Anterior cingulate cortex (tissue), 58 donors: ENCODE results near the gene PROP1.
A peak's percentile ranks its signal among the peaks of the same experiment; 100 is the strongest.
"Not testable (repeated sequence)": the region's sequence is repeated elsewhere in the genome, so short reads cannot be mapped to it uniquely, and the experiment has no call there.

ENCODE experiments used
- DNase-seq, 58 donors: peaks; one replicate each; lab custom pipeline; 2025; lab: John Stamatoyannopoulos, UW

PROP1 gene

DNA sequence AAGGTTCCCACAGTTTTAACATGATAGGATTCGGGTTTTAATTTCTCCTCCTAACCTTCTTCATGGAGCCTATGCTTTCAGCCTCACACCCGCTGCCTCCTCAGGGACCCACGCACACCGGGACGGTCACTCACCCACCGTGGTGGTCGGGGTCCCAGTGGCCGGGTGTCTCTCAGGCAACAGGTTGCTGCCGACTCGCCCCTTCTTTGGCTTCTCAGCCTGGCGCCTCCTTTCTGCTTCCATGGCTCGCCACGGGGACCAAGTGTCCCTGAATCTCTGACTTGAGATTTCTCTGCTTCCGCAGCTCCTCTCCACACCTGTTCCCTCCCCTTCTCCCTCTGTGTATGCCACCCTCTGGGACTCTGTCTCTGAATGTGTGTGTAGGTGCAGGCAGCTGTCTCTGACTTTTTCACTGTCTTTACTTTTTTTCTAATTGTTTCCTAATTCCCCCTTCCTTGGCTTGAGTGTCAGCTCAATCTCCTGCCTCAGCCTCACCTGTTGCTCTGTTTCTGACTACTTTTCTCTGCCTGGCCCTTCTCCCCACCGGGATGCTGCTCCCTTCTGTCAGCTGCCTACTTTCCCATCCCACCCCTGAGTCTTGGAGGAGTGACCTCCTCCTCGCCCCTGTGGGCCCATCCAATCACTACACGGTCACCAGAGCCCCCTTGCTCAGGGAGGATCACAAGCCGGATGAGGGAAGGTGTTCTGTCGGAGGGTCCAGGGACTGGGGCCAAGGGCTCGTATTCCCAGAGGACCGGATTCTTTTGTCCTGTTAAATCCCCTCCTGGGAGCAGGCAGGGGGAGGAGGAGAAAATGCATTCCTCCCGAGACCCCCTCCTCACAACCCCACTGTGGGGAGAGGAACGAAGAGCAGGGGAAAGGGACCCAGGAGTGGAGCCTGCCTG is at the start of gene PROP1:
Gene PROP1, minus strand, starts transcription at position 552 of the 905 bp plus-strand sequence. Its CDS starts 309 bp downstream, at position 243.
- no peak for DNase-seq

DNA sequence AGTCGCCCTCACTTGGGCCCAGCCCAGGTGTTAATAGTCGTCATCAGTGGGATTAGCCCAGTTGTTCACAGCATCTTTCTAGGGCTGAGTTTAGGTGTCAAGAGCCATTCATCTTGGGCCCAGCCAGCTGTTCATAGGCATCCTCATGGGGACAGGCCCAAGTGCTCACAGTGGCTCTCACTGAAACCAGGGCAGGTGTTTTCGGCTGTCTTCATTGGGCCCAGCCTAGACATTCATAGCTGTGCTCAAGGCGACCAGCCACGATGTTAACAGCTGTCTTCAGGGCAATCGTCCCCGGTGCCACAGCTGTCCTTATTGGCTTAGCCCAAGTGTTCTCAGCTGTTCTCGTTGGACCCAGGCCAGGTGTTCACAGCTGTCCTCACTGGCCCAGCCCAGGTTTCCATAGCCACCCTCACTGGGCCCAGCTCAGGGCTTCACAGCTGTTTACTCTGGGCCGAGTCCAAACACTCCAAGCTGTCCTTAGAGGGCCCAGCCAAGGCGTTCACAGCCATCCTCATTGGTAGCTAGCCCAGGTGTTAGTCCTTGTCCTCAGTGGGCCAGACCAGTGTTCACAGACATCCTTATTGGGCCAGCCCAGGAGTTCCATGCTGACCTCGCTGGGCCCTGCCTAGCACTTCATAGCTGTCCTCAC is 23.5 kb upstream of the PROP1 start:
- DNase-seq, result not testable (repeated sequence)

DNA sequence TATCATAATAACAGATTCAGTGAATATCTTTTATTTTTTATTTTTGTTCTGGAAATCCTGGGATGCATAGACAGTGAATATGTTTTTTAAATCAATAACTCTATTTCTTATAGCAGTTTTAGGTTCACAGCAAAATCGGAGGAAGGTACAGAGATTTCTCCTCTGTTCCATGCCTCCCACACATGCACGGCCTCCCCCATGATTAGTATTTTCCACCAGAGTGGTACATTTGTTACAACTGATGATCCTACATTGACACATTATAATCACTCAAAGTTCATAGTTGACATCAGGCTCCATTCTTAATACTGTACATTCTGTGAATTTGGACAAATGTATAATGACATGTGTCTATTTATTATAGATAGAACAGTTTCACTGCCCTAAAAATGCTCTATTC is 16.7 kb upstream of the PROP1 start:
- not testable (repeated sequence) for DNase-seq

DNA sequence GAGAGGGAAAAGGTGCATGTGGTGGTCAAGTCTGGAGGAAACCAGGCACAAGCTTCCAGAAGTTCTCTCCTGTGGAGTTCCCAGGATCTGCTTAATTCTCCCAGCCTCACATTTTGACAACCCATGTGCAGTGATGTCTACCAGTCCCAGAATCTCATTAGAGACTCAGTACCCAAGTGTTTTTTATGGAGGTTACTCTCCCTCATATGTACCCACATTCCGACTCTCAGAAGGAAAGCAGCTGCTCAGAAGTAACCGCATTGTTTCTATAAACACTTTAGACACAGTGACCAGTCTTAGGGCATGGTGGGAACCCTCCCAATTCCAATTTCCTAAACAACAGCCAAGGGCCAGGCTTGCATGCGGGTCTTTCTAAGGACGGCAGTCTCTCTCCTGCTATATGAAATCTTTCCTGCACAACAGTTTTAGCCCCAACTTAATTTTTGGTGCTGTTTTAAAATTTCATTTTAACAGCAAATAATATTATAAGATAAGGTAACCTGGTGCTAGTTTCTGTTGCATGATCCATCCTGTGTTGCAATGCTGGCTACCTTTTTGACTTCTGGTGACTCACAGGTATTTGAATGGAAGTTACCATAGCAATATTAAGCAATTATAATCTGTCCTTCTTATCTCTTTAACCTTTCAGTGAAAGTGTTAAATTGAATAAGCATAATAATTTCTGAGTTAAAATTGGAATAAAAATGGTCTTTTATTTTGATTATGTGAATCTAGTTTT is 15.9 kb upstream of the PROP1 start:
- not testable (repeated sequence) for DNase-seq

DNA sequence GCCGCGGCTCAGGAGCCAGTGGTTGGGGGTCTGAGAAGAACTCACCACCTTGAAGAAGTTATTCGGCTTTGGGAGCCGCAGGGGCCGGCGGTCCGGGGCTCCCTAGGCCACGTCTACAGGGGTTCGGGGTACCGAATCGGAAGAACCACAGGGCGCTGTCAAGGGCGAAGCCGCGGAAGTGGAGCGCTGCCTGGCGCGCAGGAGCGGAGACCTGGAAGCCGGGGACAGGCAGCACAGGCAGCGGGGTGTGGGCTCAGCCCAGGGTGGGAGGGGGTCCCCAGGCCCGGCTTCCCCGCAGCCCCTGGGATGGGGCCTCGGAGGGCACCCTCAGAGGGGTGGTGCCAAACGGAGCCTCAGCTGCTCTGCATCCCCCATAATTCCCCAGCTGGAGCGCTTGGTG is 11.2 kb upstream of the PROP1 start:
- not testable (repeated sequence) for DNase-seq

DNA sequence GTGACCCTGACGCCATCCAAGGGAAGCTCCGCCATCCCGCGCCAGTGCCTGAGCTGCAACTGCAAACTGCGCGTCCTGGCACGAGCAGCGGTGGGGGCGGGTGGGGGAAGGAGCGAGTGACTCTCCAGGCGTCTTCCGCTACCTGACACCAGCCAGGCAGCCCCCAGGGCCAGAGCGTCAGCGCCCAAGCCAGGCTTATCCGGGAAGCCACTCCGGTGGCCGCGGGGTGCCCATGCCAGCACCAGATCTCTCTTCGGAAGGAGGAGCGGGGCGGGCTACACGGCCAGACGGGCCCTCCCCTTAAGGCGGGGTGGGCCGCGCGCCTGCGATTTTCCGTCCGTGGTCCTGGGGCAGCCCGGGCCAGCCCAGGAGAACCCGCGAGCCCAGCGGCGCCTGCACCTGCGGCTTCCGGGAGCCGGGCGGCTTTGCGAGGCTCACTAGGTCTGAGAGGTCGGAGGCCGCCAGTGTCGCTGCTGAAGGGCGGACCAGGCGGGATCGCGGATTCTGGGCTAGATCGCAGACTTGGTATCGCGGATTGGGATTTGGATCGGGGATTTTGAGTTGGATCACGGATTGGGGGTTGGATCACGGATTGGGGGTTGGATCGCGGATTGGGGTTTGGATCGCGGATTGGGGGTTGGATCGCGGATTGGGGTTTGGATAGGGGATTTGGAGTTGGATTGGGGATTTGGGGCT is 10.6 kb upstream of the PROP1 start:
- DNase-seq, result peak in 14 of 58 donors; percentile 4 to 60 (median 24)

DNA sequence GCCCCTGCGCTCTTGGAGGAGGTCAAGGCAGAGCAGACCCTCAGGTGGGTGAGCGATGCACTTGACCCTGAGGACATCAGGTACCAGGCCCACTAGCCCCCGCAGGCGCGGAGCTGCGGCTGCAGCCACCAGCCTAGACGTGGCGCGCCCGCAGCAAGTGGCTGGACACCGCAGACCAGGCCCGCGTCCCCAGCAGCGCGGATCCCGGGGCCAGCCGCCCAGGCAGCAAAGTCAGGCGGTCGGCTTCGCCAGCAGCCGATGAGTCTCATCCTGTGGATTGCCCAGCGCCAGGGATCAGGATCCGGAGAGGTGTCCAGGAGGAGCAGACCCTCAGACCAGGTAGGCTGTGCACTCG is 10.1 kb upstream of the PROP1 start:
- not testable (repeated sequence) for DNase-seq

DNA sequence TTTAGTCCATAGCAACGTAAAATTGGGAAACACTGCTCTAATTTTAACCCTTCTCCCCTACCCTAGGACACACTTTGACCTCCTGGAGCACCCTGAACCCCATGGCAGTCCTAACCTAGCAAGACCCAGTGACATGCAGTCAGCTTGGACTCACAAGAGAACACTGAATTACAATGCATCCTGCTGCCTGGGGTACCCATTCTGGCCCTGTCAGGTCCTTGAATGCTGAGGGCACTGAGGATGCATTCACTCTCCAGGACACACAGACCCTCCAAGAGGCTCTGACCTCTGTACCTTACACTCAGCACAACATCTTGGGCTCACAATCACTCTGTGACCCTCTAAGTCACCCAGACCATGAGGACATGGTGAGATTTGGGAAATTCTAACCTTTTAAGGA is 1.8 kb upstream of the PROP1 start:
- no peak for DNase-seq

DNA sequence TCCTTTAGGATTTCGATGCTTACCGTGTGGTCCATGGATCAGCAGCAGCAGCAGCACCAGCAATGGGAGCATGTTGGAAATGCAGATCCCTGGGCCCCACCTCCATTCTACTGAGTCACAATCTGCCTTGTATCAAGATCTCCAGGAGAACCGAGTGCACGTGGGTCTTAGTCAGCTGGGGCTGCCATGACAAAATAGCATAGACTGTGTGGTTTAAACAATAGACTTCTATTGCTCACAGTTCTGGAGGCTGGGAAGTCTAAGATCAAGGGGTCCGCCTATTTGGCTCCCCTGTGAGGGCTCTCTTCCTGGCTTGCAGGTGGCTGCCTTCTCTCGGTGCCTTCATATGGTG is 1.3 kb upstream of the PROP1 start:
- no peak for DNase-seq

DNA sequence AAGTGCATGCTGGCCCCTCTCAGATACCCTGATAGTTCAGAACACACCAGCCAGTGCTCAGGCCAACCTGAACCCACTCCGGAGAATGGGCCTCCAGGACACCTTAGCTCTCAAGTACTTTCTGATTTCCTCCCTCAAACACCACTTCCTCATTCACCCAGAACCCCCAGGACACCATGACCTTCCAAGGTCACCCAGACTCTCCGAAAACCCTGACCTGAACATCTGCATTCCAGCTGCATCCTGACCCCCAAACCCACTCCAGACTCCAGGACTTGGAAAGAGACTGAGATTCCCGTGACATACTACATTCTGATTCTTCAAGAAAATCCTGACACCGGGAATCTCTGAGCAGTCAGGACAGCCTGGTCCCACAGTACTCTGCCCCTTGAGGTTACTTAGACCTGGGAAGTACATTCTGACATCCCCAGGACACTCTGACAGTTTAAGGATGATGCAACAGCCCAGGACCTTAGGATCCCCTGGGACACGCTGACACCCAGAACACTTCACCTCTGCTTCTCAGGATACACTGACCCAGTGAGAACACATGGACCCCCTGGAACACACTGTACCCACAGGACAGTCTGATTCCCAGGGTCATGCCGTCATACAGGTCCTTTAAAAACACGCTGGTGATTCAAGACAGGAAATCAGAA is 747 bp upstream of the PROP1 start:
- DNase-seq, result no peak

DNA sequence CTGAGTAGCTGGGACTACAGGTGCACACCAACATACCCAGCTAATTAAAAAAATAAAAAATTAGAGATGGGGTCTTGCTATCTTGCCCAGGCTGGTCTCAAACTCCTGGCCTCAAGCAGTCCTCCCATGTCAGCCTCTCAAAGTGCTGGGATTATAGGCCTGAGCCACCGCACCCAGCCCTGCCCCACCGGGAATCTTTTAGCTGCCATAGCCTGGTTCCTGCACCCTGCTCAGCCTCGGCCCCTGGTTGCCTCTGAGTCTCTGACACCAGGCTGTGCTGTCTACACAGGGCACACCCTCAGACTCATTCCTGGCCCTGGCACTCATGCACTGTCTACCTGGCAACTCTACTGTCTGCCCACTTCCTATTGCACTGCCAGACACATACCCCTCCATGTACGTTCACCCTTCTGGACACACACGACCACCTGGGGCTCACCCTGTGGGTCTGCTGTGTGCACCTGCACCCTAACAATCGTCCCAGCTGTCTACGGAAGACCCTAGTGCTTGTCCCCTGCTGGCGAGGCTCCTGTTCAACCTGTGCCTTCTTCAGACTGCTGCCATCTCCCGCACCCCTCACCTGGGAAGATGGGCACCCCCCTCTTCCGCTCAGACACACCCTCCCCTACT is 1.4 kb downstream of the PROP1 start:
- DNase-seq, result no peak

DNA sequence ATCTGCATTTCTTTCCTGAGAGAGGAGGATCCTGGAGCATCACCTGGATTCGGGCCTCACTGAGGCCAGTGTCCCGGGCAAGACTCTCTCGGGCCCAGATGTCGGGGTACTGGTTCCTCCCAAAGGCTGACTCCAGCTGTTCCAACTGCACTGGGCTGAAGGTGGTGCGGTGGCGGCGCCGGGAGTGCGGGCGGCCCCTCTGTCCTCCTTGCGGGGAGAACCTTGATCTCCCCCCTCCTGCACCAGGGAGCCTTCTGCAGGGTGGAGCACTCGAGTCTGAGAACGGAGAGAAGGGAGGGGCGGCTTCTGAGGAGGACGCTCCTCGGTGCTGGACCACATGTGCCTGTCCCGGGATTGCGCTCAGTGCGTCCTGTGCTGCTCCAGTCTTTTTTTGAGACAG is 2.0 kb downstream of the PROP1 start:
- no peak for DNase-seq

DNA sequence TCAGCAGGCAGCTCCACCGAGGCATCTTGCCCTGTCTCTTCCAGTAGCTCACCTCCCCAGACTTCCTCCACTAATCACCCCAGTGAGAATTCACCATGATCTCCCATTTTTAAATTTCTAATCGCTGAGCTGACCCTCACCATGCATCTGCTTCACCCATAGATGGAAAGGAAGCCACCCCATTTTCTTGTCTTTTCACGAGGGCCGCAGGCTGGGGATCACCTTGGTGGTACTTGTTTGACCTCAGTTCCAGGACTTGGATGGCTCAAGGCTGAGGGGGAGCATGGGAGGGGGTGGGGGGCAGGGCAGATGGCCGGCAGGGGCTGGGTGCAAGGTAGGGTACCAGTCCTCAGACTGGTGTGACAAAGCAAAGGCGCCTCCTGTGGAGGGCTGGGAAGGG is 3.6 kb downstream of the PROP1 start:
- DNase-seq, result no peak

DNA sequence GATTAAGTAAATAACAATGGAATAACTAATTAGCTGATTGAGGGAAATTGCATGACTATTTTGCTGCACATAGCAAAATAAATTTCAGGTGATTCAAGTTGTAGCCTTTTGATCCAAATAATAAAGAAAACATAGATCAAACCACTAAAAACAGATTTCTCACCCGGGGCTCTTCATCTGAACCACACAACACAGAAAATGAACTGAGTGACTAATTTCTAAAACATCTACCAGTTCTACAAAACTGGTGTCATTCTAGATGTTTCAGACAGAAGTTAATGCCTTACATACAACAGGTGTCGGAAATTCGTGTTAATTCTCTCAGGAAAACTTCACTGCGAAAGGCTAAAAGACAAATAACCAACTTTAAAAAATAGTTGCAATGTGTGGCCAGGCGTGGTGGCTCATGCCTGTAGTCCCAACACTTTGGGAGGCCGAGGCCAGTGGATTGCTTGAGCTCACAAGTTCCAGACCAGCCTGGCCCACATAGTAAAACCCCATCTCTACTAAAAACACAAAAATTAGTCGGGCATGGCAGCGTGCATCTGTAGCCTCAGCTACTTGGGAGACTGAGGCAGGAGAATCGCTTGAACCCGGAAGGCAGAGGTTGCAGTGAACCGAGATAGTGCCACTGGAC is 6.9 kb downstream of the PROP1 start:
- DNase-seq, result no peak

DNA sequence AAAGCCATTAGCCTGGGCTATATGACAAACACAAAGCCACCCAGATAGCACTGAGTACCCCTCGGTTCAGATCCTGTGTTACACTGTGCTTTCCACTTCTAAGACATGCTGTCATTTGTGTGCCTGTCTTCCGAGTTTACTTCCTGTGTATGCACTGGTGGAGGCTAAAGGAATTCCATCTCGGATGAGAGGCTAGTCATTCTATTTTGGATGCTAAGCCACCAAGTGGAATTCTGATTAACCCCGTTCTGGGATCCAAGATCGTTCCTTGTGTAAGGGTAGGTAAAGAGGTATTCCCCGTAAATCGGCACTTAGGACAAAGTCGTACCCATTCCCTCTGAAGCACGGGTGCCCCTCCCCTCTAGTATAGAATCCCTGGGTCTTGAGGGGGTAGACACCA is 8.7 kb downstream of the PROP1 start:
- DNase-seq, result no peak

DNA sequence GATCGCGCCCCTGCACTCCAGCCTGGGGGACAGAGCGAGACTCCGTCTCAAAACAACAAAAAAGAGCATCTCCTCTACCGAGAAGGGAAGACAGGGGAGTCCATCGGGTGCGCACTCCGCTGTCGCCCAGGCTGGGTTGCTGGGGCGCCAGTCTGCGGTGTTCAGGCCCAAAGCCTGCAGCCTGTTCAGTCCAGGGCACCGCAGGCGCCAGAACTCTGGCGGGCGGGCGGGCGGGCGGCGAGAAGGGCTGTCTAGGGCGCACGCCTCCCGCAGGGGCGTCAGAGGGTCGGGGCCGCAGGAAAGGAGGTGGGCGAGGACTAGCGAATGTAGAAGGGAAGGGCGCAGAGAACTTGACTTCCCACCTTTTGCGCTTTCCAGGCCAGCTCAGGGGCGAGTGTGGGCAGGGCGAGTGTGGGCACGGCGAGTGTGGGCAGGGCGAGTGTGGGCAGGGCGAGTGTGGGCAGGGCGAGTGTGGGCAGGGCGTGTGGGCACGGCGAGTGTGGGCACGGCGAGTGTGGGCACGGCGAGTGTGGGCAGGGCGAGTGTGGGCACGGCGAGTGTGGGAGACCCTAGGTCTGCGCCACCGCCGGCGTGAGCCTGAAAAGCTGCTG is 10.5 kb downstream of the PROP1 start:
- DNase-seq, result no peak

DNA sequence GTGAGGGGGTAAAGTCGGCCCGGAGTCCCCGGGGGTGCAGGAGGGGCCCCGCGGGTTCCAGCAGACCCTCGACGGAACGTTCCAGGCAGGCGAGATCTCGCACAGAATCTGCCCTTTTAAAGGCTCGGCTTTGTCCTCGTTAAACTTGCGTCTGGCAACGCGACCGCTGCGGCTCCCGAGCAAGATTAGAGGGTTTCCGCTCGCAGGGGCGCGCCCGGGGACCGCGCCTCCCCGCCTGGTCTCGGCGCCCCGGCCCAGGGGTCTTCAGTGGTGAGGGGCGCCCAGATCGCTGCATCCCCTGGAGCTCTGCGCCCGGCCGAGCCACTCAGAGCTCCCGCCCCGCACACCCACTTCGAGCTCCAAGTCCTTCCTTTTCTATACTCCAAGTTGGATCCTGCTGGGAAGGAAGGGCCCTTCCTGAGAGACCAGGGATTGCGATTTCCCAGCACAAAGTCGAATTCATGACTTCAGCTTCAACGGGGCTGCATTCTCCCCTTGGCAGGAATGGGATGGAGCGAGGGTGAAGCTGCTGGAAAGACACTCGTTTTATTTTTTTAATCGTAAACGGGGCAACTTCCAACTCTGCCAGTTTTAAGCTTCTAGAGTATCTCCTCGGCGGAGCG is 11.3 kb downstream of the PROP1 start:
- DNase-seq, result no peak
